Measurements from ENCODE around the gene SPO11. TPM values are rescaled to one million over a fixed set of nuclear protein-coding genes. Genes with fewer than 3 reads are reported as not detected.

SPO11 gene
- total RNA-seq, 1 donor from 2014 or later = not detected

GRCh38 chr20:57352305-57352704 is 22.7 kb downstream of the SPO11 start:
- Histone ChIP-seq H3K27me3 (ENCODE audit: control insufficient read depth, insufficient read depth, low read length) (no peaks in the 10 kb centered on the region), H3K4me3 (ENCODE audit: low read depth, low read length) (no peak overlapping the region)
- no peak for DNase-seq (ENCODE audit: low read depth)

GRCh38 chr20:57353351-57353750 is 23.7 kb downstream of the SPO11 start:
- Histone ChIP-seq H3K36me3 (ENCODE audit: control insufficient read depth, insufficient read depth, low read length) (no peaks in the 10 kb centered on the region), H3K4me3 (ENCODE audit: low read depth, low read length) (no peak overlapping the region), H3K27me3 (ENCODE audit: control insufficient read depth, insufficient read depth, low read length) (no peaks in the 10 kb centered on the region)
- no peak for TF ChIP-seq CTCF (IDR thresholded peaks at IDR 0.05; ENCODE audit: insufficient read depth, low read length, poor library complexity, severe bottlenecking)
- DNase-seq (ENCODE audit: low read depth) = no peak

More at GRCh38 chr20:57352305-57352704, 22.7 kb downstream of the SPO11 start:
- no peaks in the 10 kb centered on the region for H3K36me3 ChIP-seq (ENCODE audit: control insufficient read depth, insufficient read depth, low read length)
- TF ChIP-seq CTCF (IDR thresholded peaks at IDR 0.05; ENCODE audit: insufficient read depth, low read length, poor library complexity, severe bottlenecking) = no peak

GRCh38 chr20:57361517-57361916 is 31.9 kb downstream of the SPO11 start:
- Histone ChIP-seq H3K27me3 (ENCODE audit: control insufficient read depth, insufficient read depth, low read length) (no peaks in the 10 kb centered on the region), H3K36me3 (ENCODE audit: control insufficient read depth, insufficient read depth, low read length) (no peaks in the 10 kb centered on the region), H3K4me3 (ENCODE audit: low read depth, low read length) (no peak overlapping the region)
- no peak for TF ChIP-seq CTCF (IDR thresholded peaks at IDR 0.05; ENCODE audit: insufficient read depth, low read length, poor library complexity, severe bottlenecking)
- no peak for DNase-seq (ENCODE audit: low read depth)

- Histone ChIP-seq H3K4me3 (ENCODE audit: low read depth, low read length) (no peak overlapping the region), H3K27me3 (ENCODE audit: control insufficient read depth, insufficient read depth, low read length) (no peaks in the 10 kb centered on the region), H3K36me3 (ENCODE audit: control insufficient read depth, insufficient read depth, low read length) (no peaks in the 10 kb centered on the region)
- DNase-seq (ENCODE audit: low read depth) = no peak
- TF ChIP-seq CTCF (IDR thresholded peaks at IDR 0.05; ENCODE audit: insufficient read depth, low read length, poor library complexity, severe bottlenecking) = no peak
Measured at GRCh38 chr20:57364451-57364850, 34.8 kb downstream of the SPO11 start.

GRCh38 chr20:57369596-57369995 is 40.0 kb downstream of the SPO11 start:
- TF ChIP-seq CTCF (IDR thresholded peaks at IDR 0.05; ENCODE audit: insufficient read depth, low read length, poor library complexity, severe bottlenecking) = no peak
- no peak for DNase-seq (ENCODE audit: low read depth)
- Histone ChIP-seq H3K36me3 (ENCODE audit: control insufficient read depth, insufficient read depth, low read length) (peaks cover 2% of the 10 kb centered on the region), H3K4me3 (ENCODE audit: low read depth, low read length) (no peak overlapping the region), H3K27me3 (ENCODE audit: control insufficient read depth, insufficient read depth, low read length) (no peaks in the 10 kb centered on the region)

GRCh38 chr20:57370316-57370715 is 40.7 kb downstream of the SPO11 start:
- TF ChIP-seq CTCF (IDR thresholded peaks at IDR 0.05; ENCODE audit: insufficient read depth, low read length, poor library complexity, severe bottlenecking) = no peak
- peaks cover 2% of the 10 kb centered on the region for H3K36me3 ChIP-seq (ENCODE audit: control insufficient read depth, insufficient read depth, low read length)
- no peak for DNase-seq (ENCODE audit: low read depth)
- no peaks in the 10 kb centered on the region for H3K27me3 ChIP-seq (ENCODE audit: control insufficient read depth, insufficient read depth, low read length)
- no peak overlapping the region for H3K4me3 ChIP-seq (ENCODE audit: low read depth, low read length)
